K562 (cell line): Measurements from ENCODE around the gene IGFL1. TPM values are rescaled to one million over a fixed set of nuclear protein-coding genes. Genes with fewer than 3 reads are reported as not detected.

Experiments used
- CC2D1A ChIP-seq: fragments of 450-650 bp; IDR thresholded peaks from 2 replicates; pipeline ENCODE4 v1.6.1; 2017; ENCODE audit warnings: mild to moderate bottlenecking
- ESRRB ChIP-seq: fragments of 250-450 bp; sonication (Bioruptor Pico); IDR thresholded peaks from 2 replicates; pipeline ENCODE4 v1.5.0; 2020; ENCODE audit warnings: mild to moderate bottlenecking, moderate library complexity, borderline replicate concordance
- FIP1L1 ChIP-seq: fragments of 200-400 bp; formaldehyde crosslinking; IDR thresholded peaks from 2 replicates; pipeline ENCODE4 v1.6.1; 2018; ENCODE audit warnings: mild to moderate bottlenecking, low read depth, low read length; ENCODE audit not compliant: poor library complexity, severe bottlenecking
- FOXK1 ChIP-seq: sonication (generic); formaldehyde crosslinking; IDR thresholded peaks from 2 replicates; pipeline ENCODE4 v1.8.0; 2022; ENCODE audit warnings: missing genetic modification reagents, mild to moderate bottlenecking, borderline replicate concordance
- GABPA ChIP-seq: fragments of 200-800 bp; sonication (Bioruptor generic); conservative IDR thresholded peaks from 2 replicates; pipeline ENCODE4 v1.6.1; 2016; ENCODE audit warnings: low read depth, missing genetic modification characterization, missing compliant biosample characterization
- KDM1A ChIP-seq, 2 experiments: fragments of 450-650 bp; IDR thresholded peaks; 2 replicates each; pipeline ENCODE4 v1.6.1; 2016; ENCODE audit warnings: mild to moderate bottlenecking in 2 of 2
- MCM2 ChIP-seq: fragments of 450-650 bp; IDR thresholded peaks from 2 replicates; pipeline ENCODE4 v1.6.1; 2017; ENCODE audit warnings: low read depth, mild to moderate bottlenecking
- NEUROD1 ChIP-seq: fragments of 150-350 bp; IDR thresholded peaks from 2 replicates; pipeline ENCODE4 v1.6.1; 2014; ENCODE audit warnings: borderline replicate concordance, low read length, low read depth; ENCODE audit not compliant: partially characterized antibody
- RHOXF2B ChIP-seq: fragments of 250-450 bp; sonication (Bioruptor Pico); conservative IDR thresholded peaks from 2 replicates; pipeline ENCODE4 v1.5.1; 2021
- RUNX1 ChIP-seq: sonication (generic); IDR thresholded peaks from 2 replicates; pipeline ENCODE4 v1.6.1; 2016; ENCODE audit warnings: antibody characterized with exemption, low read depth
- SMAD3 ChIP-seq: fragments of 450-650 bp; formaldehyde crosslinking; conservative IDR thresholded peaks from 2 replicates; pipeline ENCODE4 v1.4.0; 2020; ENCODE audit warnings: mild to moderate bottlenecking
- TCF7L2 ChIP-seq: fragments of 150-350 bp; IDR thresholded peaks from 2 replicates; pipeline ENCODE4 v1.6.1; 2016; ENCODE audit warnings: low read depth, mild to moderate bottlenecking, low read length, moderate library complexity
- YBX1 ChIP-seq: fragments of 450-650 bp; IDR thresholded peaks from 2 replicates; pipeline ENCODE4 v1.7.1; 2016; ENCODE audit warnings: mild to moderate bottlenecking
- ZNF75A ChIP-seq: fragments of 450-650 bp; formaldehyde crosslinking; IDR thresholded peaks from 2 replicates; pipeline ENCODE4 v1.4.0; 2020; ENCODE audit warnings: mild to moderate bottlenecking
- polyA plus RNA-seq, 8 experiments: library from polyadenylated mRNA; depleted of rRNA in 4 of 8; stranded (reverse) in 5 of 8; unstranded in 3 of 8; fragments of >200 nt; fragmentation: Nextera tagmentation in 2 of 8; fragmentation: Illumina TruSeq in 1 of 8; extraction: Ambion mirVana in 2 of 8; extraction: Trizol in 1 of 8; gene quantifications; 2 replicates each; pipeline versions ENCODE4 v1.2.1 to v1.2.3, GENCODE V29; 2011 to 2014; ENCODE audit warnings: inconsistent platforms in 1 of 8, missing spikeins in 1 of 8
- total RNA-seq, 7 experiments: library from RNA; depleted of rRNA in 6 of 7; stranded (reverse); fragments of >200 nt in 6 of 7; fragmentation: Illumina TruSeq in 2 of 7; extraction: Trizol in 2 of 7; gene quantifications; 2 replicates each; pipeline versions ENCODE4 v1.2.1 to v1.2.3, GENCODE V29; 2011 to 2021; ENCODE audit warnings: low replicate concordance in 1 of 7
- TF ChIP-seq, protein P1 (sequence below), 2 experiments: fragments of 450-650 bp in 1 of 2; IDR thresholded peaks; 2 replicates each; pipeline ENCODE4 v1.6.1; 2011 to 2017; ENCODE audit warnings: low read depth in 2 of 2, antibody characterized with exemption in 1 of 2, borderline replicate concordance in 1 of 2, low read length in 1 of 2, mild to moderate bottlenecking in 1 of 2, mixed read lengths in 1 of 2; ENCODE audit not compliant: control insufficient read depth in 1 of 2
- TF ChIP-seq, protein P2 (sequence below): sonication (generic); formaldehyde crosslinking; IDR thresholded peaks from 2 replicates; pipeline ENCODE4 v1.8.1; 2023; ENCODE audit warnings: mild to moderate bottlenecking, missing genetic modification reagents
- TF ChIP-seq, protein P3 (sequence below): fragments of 450-650 bp; formaldehyde crosslinking; IDR thresholded peaks from 2 replicates; pipeline ENCODE4 v1.4.0; 2020; ENCODE audit warnings: mild to moderate bottlenecking, moderate library complexity
- TF ChIP-seq, protein P4 (sequence below): fragments of 250-450 bp; sonication (Bioruptor Pico); IDR thresholded peaks from 2 replicates; pipeline ENCODE4 v1.9.0; 2021; ENCODE audit warnings: mild to moderate bottlenecking
- TF ChIP-seq, protein P5 (sequence below): fragments of 250-450 bp; sonication (Bioruptor Pico); IDR thresholded peaks from 2 replicates; pipeline ENCODE4 v1.5.0; 2021

The IGFL1 gene
- total and polyA plus RNA-seq, 9 of the 15 experiments (the other 6 are each of a cell fraction or from before 2014, with no cell fraction given): not detected

DNA sequence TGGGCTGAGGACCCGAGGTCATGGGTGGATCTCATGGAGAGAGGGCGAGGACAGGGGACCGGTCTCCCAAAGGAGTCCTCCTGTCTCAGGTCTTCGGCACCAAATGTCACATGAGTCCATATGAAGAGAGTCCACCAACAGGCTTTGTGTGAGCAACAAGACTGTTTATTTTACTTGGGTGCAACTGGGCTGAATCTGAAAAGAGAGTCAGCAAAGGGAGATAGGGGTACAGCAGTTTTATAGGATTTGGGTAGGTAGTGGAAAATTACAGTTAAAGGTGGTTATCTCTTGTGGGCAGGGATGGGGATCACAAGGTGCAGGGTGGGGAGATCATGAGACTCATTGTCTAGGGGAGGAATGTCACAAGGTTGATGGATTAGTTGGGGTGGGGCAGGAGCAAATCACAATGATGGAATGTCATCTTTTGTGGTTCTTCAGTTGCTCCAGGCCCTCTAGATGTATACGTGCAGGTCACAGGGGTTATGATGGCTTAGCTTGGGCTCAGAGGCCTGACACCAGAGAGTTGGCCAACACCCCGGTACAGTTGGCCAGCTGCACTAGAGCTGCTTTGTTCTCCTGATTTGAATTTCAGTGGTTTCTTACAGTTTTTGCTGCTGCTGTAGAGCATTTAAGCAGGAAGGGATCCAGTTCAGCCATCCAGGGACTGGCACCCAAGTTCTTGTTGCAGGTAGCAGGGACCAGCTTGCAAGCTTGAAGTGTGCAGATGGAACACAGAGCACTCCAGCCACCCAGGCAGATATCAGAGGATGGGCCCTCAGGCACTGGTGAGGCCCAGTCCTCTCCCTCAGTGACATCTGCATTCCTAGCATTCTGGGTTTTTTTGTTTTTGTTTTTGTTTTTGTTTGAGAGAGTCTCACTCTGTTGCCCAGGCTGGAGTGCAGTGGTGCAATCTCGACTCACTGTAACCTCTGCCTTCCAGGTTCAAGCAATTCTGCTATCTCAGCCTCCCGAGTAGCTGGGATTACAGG lies 26.4 kb upstream of the IGFL1 start (continued):
- TF ChIP-seq, protein P1, sequence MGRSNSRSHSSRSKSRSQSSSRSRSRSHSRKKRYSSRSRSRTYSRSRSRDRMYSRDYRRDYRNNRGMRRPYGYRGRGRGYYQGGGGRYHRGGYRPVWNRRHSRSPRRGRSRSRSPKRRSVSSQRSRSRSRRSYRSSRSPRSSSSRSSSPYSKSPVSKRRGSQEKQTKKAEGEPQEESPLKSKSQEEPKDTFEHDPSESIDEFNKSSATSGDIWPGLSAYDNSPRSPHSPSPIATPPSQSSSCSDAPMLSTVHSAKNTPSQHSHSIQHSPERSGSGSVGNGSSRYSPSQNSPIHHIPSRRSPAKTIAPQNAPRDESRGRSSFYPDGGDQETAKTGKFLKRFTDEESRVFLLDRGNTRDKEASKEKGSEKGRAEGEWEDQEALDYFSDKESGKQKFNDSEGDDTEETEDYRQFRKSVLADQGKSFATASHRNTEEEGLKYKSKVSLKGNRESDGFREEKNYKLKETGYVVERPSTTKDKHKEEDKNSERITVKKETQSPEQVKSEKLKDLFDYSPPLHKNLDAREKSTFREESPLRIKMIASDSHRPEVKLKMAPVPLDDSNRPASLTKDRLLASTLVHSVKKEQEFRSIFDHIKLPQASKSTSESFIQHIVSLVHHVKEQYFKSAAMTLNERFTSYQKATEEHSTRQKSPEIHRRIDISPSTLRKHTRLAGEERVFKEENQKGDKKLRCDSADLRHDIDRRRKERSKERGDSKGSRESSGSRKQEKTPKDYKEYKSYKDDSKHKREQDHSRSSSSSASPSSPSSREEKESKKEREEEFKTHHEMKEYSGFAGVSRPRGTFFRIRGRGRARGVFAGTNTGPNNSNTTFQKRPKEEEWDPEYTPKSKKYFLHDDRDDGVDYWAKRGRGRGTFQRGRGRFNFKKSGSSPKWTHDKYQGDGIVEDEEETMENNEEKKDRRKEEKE (IDR thresholded peaks at IDR 0.05; ENCODE audit: borderline replicate concordance in 1 of 2, control insufficient read depth in 1 of 2, low read depth in 2 of 2, low read length in 1 of 2): no peak
- TF ChIP-seq KDM1A (IDR thresholded peaks at IDR 0.05) (peak; percentile 82 to 85), FIP1L1 (no peak), ZNF75A (CRISPR knock-in tag) (peak; percentile 86), NEUROD1 (no peak), TCF7L2 (no peak), RUNX1 (no peak), MCM2 (no peak), FOXK1 (CRISPR knock-in tag) (no peak), YBX1 (no peak), CC2D1A (no peak), RHOXF2B (no peak), ESRRB (CRISPR knock-in tag) (no peak), SMAD3 (CRISPR knock-in tag) (peak; percentile 86), GABPA (tag) (no peak)
- TF ChIP-seq, protein P2, sequence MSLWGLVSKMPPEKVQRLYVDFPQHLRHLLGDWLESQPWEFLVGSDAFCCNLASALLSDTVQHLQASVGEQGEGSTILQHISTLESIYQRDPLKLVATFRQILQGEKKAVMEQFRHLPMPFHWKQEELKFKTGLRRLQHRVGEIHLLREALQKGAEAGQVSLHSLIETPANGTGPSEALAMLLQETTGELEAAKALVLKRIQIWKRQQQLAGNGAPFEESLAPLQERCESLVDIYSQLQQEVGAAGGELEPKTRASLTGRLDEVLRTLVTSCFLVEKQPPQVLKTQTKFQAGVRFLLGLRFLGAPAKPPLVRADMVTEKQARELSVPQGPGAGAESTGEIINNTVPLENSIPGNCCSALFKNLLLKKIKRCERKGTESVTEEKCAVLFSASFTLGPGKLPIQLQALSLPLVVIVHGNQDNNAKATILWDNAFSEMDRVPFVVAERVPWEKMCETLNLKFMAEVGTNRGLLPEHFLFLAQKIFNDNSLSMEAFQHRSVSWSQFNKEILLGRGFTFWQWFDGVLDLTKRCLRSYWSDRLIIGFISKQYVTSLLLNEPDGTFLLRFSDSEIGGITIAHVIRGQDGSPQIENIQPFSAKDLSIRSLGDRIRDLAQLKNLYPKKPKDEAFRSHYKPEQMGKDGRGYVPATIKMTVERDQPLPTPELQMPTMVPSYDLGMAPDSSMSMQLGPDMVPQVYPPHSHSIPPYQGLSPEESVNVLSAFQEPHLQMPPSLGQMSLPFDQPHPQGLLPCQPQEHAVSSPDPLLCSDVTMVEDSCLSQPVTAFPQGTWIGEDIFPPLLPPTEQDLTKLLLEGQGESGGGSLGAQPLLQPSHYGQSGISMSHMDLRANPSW (CRISPR knock-in tag): no peak
- TF ChIP-seq, protein P3, sequence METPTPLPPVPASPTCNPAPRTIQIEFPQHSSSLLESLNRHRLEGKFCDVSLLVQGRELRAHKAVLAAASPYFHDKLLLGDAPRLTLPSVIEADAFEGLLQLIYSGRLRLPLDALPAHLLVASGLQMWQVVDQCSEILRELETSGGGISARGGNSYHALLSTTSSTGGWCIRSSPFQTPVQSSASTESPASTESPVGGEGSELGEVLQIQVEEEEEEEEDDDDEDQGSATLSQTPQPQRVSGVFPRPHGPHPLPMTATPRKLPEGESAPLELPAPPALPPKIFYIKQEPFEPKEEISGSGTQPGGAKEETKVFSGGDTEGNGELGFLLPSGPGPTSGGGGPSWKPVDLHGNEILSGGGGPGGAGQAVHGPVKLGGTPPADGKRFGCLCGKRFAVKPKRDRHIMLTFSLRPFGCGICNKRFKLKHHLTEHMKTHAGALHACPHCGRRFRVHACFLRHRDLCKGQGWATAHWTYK (CRISPR knock-in tag): peak; percentile 98
- TF ChIP-seq, protein P4, sequence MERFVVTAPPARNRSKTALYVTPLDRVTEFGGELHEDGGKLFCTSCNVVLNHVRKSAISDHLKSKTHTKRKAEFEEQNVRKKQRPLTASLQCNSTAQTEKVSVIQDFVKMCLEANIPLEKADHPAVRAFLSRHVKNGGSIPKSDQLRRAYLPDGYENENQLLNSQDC: no peak
- TF ChIP-seq, protein P5, sequence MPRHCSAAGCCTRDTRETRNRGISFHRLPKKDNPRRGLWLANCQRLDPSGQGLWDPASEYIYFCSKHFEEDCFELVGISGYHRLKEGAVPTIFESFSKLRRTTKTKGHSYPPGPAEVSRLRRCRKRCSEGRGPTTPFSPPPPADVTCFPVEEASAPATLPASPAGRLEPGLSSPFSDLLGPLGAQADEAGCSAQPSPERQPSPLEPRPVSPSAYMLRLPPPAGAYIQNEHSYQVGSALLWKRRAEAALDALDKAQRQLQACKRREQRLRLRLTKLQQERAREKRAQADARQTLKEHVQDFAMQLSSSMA (CRISPR knock-in tag): peak; percentile 60; the same call in 1 of the 2 replicates
